ENCODE measurements around the gene DOCK2. TPM values are rescaled to one million over a fixed set of nuclear protein-coding genes. Genes with fewer than 3 reads are reported as not detected.

Gene DOCK2
- polyA plus RNA-seq, 2 of the 4 experiments (the other 2 are of a cell fraction): 2.1 to 4.6 TPM

GRCh38 chr5:169695025-169695625, 58.0 kb downstream of the DOCK2 start:
- H3K4me1 ChIP-seq: peaks cover 42% of the 10 kb centered on the region
- ChIA-PET CTCF (interaction anchor here (0.5 to 1.5 kb wide), 5 partner anchors 10 to 521 kb away, joined by 3 to 5 read pairs (median 3); no protein-coding TSS in a partner anchor), POLR2A (no interaction called here)
- TF ChIP-seq HES2 (IDR thresholded peaks at IDR 0.05) (no peak), CBX2 (IDR thresholded peaks at IDR 0.05; ENCODE audit: borderline replicate concordance, low read depth) (no peak), FOSL2 (IDR thresholded peaks at IDR 0.05) (no peak), FOSL2 (CRISPR knock-in tag; IDR thresholded peaks at IDR 0.05) (0 out of 2 replicates have a peak, but pooled peaks have one; percentile 2)
- peak overlapping the region; percentile 64 for H3K4me2 ChIP-seq
- H3K9me3 ChIP-seq: no peaks in the 10 kb centered on the region
- peak; percentile 26 to 58; a peak in 5 of 6 replicates for ATAC-seq
- H3K27ac ChIP-seq: peak overlapping the region; percentile 83 to 85
- FAIRE-seq: no peak
- WGBS (ENCODE audit: missing lambda C conversion rate): 36% methylated on average over 6 of the region's 6 CpGs
- H3K4me3 ChIP-seq: no peak overlapping the region
- DNase-seq (ENCODE audit: low read depth in 1 of 2, low spot score in 1 of 2): peak in 1 of 2 experiments; percentile 33

DNA sequence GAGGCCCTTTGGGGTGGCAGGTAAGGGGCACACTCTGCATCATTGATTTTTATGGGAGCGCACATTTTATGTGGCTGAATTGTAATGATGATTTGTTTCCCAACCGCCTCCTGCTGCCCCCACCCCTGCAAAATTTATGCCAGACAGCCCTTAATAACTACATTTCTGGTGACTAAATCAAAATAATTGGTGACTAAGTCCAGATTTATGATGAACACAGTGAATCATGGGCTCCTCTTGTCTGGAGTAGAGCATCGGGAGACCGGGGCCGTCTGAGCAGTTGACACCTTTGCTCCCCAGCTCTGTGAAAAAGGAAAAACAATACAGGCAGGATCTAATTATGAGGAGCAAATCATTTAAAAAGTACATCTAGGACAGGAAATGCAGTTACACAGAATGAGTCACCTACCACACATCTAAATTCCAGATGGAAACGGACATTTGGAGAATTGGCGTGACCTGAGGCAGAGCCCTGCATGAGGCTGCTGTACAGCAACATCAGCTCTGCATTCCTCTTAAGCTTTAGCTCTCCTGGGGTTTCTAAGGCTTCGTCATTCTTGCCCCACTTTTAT, 58.9 kb downstream of the DOCK2 start:
- WGBS (ENCODE audit: missing lambda C conversion rate): 2% methylated on average over 8 of the region's 8 CpGs
- no peak for FAIRE-seq
- CTCF ChIA-PET: interaction anchor here (0.9 to 1.6 kb wide), 5 partner anchors 25 to 298 kb away, joined by 3 to 6 read pairs (median 3); no protein-coding TSS in a partner anchor

GRCh38 chr5:169696621-169697510, 59.8 kb downstream of the DOCK2 start:
- DNase-seq (ENCODE audit: low read depth in 1 of 2, low spot score in 1 of 2) (peak in 1 of 2 experiments; percentile 40), ATAC-seq (peak; percentile 49 to 54; a peak in 5 of 6 replicates), FAIRE-seq (no peak)
- peak overlapping the region; percentile 64 for H3K4me2 ChIP-seq
- peak overlapping the region; percentile 83 to 85 for H3K27ac ChIP-seq
- peaks cover 42% of the 10 kb centered on the region for H3K4me1 ChIP-seq
- H3K4me3 ChIP-seq: no peak overlapping the region
- no peaks in the 10 kb centered on the region for H3K9me3 ChIP-seq
- CTCF ChIA-PET: interaction anchor here (1.0 to 1.6 kb wide), 5 partner anchors 26 to 528 kb away, joined by 3 to 6 read pairs (median 3); no protein-coding TSS in a partner anchor
- POLR2A ChIA-PET: interaction anchor here (0.6 to 1.9 kb wide), 5 partner anchors 105 to 510 kb away, joined by 3 to 19 read pairs (median 4); partner anchors contain the start of gene SPDL1
- 38% methylated on average over 6 of the region's 6 CpGs for WGBS (ENCODE audit: missing lambda C conversion rate)
- TF ChIP-seq EP300 (IDR thresholded peaks at IDR 0.05) (no peak), NR3C1 (IDR thresholded peaks at IDR 0.05) (no peak), RCOR1 (IDR thresholded peaks at IDR 0.05; ENCODE audit: low read depth, low read length) (no peak), KDM1A (IDR thresholded peaks at IDR 0.05; ENCODE audit: low read depth) (no peak), EHMT2 (IDR thresholded peaks at IDR 0.05; ENCODE audit: low read depth) (no peak), RARB (CRISPR knock-in tag; IDR thresholded peaks at IDR 0.05) (no peak)
- TF ChIP-seq, protein P1, sequence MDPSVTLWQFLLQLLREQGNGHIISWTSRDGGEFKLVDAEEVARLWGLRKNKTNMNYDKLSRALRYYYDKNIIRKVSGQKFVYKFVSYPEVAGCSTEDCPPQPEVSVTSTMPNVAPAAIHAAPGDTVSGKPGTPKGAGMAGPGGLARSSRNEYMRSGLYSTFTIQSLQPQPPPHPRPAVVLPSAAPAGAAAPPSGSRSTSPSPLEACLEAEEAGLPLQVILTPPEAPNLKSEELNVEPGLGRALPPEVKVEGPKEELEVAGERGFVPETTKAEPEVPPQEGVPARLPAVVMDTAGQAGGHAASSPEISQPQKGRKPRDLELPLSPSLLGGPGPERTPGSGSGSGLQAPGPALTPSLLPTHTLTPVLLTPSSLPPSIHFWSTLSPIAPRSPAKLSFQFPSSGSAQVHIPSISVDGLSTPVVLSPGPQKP (IDR thresholded peaks at IDR 0.05; ENCODE audit: low read depth, low read length): no peak
- TF ChIP-seq, protein P2, sequence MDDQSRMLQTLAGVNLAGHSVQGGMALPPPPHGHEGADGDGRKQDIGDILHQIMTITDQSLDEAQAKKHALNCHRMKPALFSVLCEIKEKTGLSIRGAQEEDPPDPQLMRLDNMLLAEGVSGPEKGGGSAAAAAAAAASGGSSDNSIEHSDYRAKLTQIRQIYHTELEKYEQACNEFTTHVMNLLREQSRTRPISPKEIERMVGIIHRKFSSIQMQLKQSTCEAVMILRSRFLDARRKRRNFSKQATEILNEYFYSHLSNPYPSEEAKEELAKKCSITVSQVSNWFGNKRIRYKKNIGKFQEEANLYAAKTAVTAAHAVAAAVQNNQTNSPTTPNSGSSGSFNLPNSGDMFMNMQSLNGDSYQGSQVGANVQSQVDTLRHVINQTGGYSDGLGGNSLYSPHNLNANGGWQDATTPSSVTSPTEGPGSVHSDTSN (IDR thresholded peaks at IDR 0.05): no peak

More for the DNA sequence above, 58.9 kb downstream of the DOCK2 start:
- peaks cover 42% of the 10 kb centered on the region for H3K4me1 ChIP-seq
- peak; percentile 89 to 90 for ATAC-seq
- DNase-seq (ENCODE audit: low read depth in 1 of 2, low spot score in 1 of 2): peak; percentile 85 to 86
- H3K9me3 ChIP-seq: no peaks in the 10 kb centered on the region
- no peak for TF ChIP-seq CHD2 (IDR thresholded peaks at IDR 0.05; ENCODE audit: low read length, partially characterized antibody)
- TF ChIP-seq, protein P2 (IDR thresholded peaks at IDR 0.05): peak; percentile 52; the same call in 1 of the 2 replicates
- TF ChIP-seq GATA3 (IDR thresholded peaks at IDR 0.05; ENCODE audit: borderline replicate concordance): peak; percentile 93
- TF ChIP-seq FOSL2 (IDR thresholded peaks at IDR 0.05): peak; percentile 93
- peak; percentile 94 for TF ChIP-seq FOSL2 (CRISPR knock-in tag; IDR thresholded peaks at IDR 0.05)
- TF ChIP-seq E2F6 (IDR thresholded peaks at IDR 0.05; ENCODE audit: borderline replicate concordance, low read depth): peak; percentile 68; the same call in 1 of the 2 replicates
- TF ChIP-seq MYC (IDR thresholded peaks at IDR 0.05; ENCODE audit: borderline replicate concordance, low read length): no peak
- TF ChIP-seq HOXB13 (CRISPR knock-in tag; IDR thresholded peaks at IDR 0.05; ENCODE audit: low read depth): no peak
- peak in 1 of 2 experiments; percentile 79; a peak in 3 of 5 replicates for TF ChIP-seq JUN (IDR thresholded peaks at IDR 0.05)
- peak in 1 of 2 experiments; percentile 78; a peak in 2 of 4 replicates for TF ChIP-seq CEBPB (IDR thresholded peaks at IDR 0.05)
- TF ChIP-seq MAFK (IDR thresholded peaks at IDR 0.05; ENCODE audit: partially characterized antibody): peak; percentile 23
- TF ChIP-seq MAX (IDR thresholded peaks at IDR 0.05): peak; percentile 84
- no peak for TF ChIP-seq RNF2 (IDR thresholded peaks at IDR 0.05; ENCODE audit: borderline replicate concordance, low read depth)
- peak; percentile 30; the same call in 1 of the 3 replicates for TF ChIP-seq SMC3 (IDR thresholded peaks at IDR 0.05)
- peak in 1 of 2 experiments; percentile 42; a peak in 2 of 5 replicates for TF ChIP-seq RAD21 (conservative IDR thresholded peaks at IDR 0.05 in 1 of 2, IDR thresholded peaks at IDR 0.05 in 1 of 2)
- TF ChIP-seq NFE2L2 (conservative IDR thresholded peaks at IDR 0.05; ENCODE audit: low read length): no peak
- TF ChIP-seq JUNB (IDR thresholded peaks at IDR 0.05): peak; percentile 97
- no peak for TF ChIP-seq HOXB5 (CRISPR knock-in tag; IDR thresholded peaks at IDR 0.05)
- no peak for TF ChIP-seq TFCP2L1 (CRISPR knock-in tag; IDR thresholded peaks at IDR 0.05)
- TF ChIP-seq EP300 (IDR thresholded peaks at IDR 0.05): peak; percentile 60 to 83; a peak in 4 of 5 replicates
- peak overlapping the region; percentile 83 to 85 for H3K27ac ChIP-seq
- peak overlapping the region; percentile 64 for H3K4me2 ChIP-seq
- POLR2A ChIA-PET: interaction anchor here (1.0 to 1.9 kb wide), 3 partner anchors 112 to 285 kb away, joined by 3 to 19 read pairs (median 6); partner anchors contain the start of gene SPDL1
- H3K4me3 ChIP-seq: no peak overlapping the region

All from A549 (cell line).